ENCODE data around the gene MICU2.

- TF ChIP-seq POLR2AphosphoS5 (IDR thresholded peaks at IDR 0.05; ENCODE audit: borderline replicate concordance, low read depth, low read length) (no peak), EZH2 (IDR thresholded peaks at IDR 0.05) (no peak)
Measured at GRCh38 chr13:21529146-21529893, 74.7 kb downstream of the MICU2 start.

Data from SK-N-MC (cell line).